Fibroblast of lung (primary cell): ENCODE measurements around the gene PIGBOS1. TPM values are rescaled to one million over a fixed set of nuclear protein-coding genes. Genes with fewer than 3 reads are reported as not detected.
"Not testable (repeated sequence)": the region's sequence is repeated elsewhere in the genome, so short reads cannot be mapped to it uniquely, and the experiment has no call there.

Source experiments
- DNase-seq, 2 donors: peaks; one replicate each; pipeline versions ENCODE4 v3.0.0 to v3.0.0-alpha.2; 2010; ENCODE audit warnings: low read depth in 2 of 2
- H2AFZ ChIP-seq: 2 replicates; pipeline ENCODE4 v1.5.1; 2012; ENCODE audit warnings: low read length, control low read depth, inconsistent platforms
- H3K27ac ChIP-seq: 2 replicates; pipeline ENCODE4 v1.5.1; 2011; ENCODE audit warnings: low read length, control low read depth; ENCODE audit not compliant: insufficient read depth
- H3K27me3 ChIP-seq: 2 replicates; pipeline ENCODE4 v1.5.1; 2011; ENCODE audit warnings: mild to moderate bottlenecking, low read length; ENCODE audit not compliant: control insufficient read depth, insufficient read depth
- H3K36me3 ChIP-seq: 2 replicates; pipeline ENCODE4 v1.5.1; 2011; ENCODE audit warnings: low read length; ENCODE audit not compliant: control insufficient read depth, insufficient read depth
- H3K4me1 ChIP-seq: 2 replicates; pipeline ENCODE4 v1.5.1; 2011; ENCODE audit warnings: low read length; ENCODE audit not compliant: control insufficient read depth, insufficient read depth; ENCODE audit errors: extremely low read depth
- H3K4me2 ChIP-seq: 2 replicates; pipeline ENCODE4 v1.5.1; 2011; ENCODE audit warnings: low read length, control low read depth; ENCODE audit not compliant: insufficient read depth; ENCODE audit errors: extremely low read depth
- H3K4me3 ChIP-seq, 4 experiments: fragments of 200-600 bp in 1 of 4; sonication (generic) in 1 of 4; replicated peaks in 1 of 4; 2 replicates each; pipeline ENCODE4 v1.5.1; 2011 to 2016; ENCODE audit warnings: low read length in 4 of 4, low read depth in 3 of 4, mild to moderate bottlenecking in 3 of 4, control low read depth in 2 of 4, inconsistent platforms in 1 of 4, mixed read lengths in 1 of 4; ENCODE audit not compliant: insufficient read depth in 1 of 4; ENCODE audit errors: control extremely low read depth in 1 of 4
- H3K79me2 ChIP-seq: 2 replicates; pipeline ENCODE4 v1.5.1; 2012; ENCODE audit warnings: mild to moderate bottlenecking, low read length, inconsistent platforms; ENCODE audit not compliant: control insufficient read depth, insufficient read depth
- H3K9ac ChIP-seq: 2 replicates; pipeline ENCODE4 v1.5.1; 2011; ENCODE audit warnings: mild to moderate bottlenecking, low read length, control low read depth; ENCODE audit not compliant: insufficient read depth
- H3K9me3 ChIP-seq: 2 replicates; pipeline ENCODE4 v1.5.1; 2012; ENCODE audit warnings: low read depth, low read length; ENCODE audit not compliant: control insufficient read depth, insufficient read depth
- H4K20me1 ChIP-seq: 2 replicates; pipeline ENCODE4 v1.5.1; 2011; ENCODE audit warnings: low read length; ENCODE audit not compliant: control insufficient read depth, insufficient read depth; ENCODE audit errors: extremely low read depth
- CTCF ChIP-seq, 2 donors: IDR thresholded peaks in 1 of 2; conservative IDR thresholded peaks in 1 of 2; 1 replicate in 1 of 2; 2 replicates in 1 of 2; pipeline ENCODE4 v1.5.1; 2011 to 2012; ENCODE audit warnings: low read length in 2 of 2, control low read depth in 1 of 2, inconsistent platforms in 1 of 2, low read depth in 1 of 2, mild to moderate bottlenecking in 1 of 2
- EZH2 ChIP-seq: IDR thresholded peaks from 2 replicates; pipeline ENCODE4 v1.5.1; 2012; ENCODE audit warnings: low read length, control low read depth, mild to moderate bottlenecking; ENCODE audit errors: missing control alignments
- polyA plus RNA-seq, 2 donors: library from polyadenylated mRNA; depleted of rRNA in 1 of 2; stranded (reverse) in 1 of 2; unstranded in 1 of 2; fragments of >200 nt; gene quantifications; 2 replicates each; pipeline ENCODE4 v1.2.1, GENCODE V29; 2011 to 2012; ENCODE audit warnings: missing spikeins in 1 of 2
- total RNA-seq: library from RNA; depleted of rRNA; stranded (reverse); fragments of >200 nt; gene quantifications from 2 replicates; pipeline ENCODE4 v1.2.1, GENCODE V29; 2014

The PIGBOS1 gene
- total and polyA plus RNA-seq, 2 donors (not counting 1 experiment from before 2014, with no cell fraction given), result 10.9 to 18.5 TPM

- H3K36me3 ChIP-seq, result no peaks in the 10 kb centered on the region
- H3K79me2 ChIP-seq, result peaks cover 9% of the 10 kb centered on the region
- no peaks in the 10 kb centered on the region for H3K27me3 ChIP-seq
- H3K4me1 ChIP-seq, result peaks cover 4% of the 10 kb centered on the region
- no peak overlapping the region for H3K9ac ChIP-seq
- H3K27ac ChIP-seq, result no peak overlapping the region
- no peak overlapping the region for H3K4me2 ChIP-seq
- DNase-seq, result no peak
- no peaks in the 10 kb centered on the region for H4K20me1 ChIP-seq
- H3K4me3 ChIP-seq, result no peak overlapping the region
- no peaks in the 10 kb centered on the region for H3K9me3 ChIP-seq
- TF ChIP-seq EZH2 (no peak), CTCF (conservative IDR thresholded peaks at IDR 0.05 in 1 of 2, IDR thresholded peaks at IDR 0.05 in 1 of 2; ENCODE audit: low read depth in 1 of 2, low read length in 2 of 2) (no peak)
- no peak overlapping the region for H2AFZ ChIP-seq
Observed at GRCh38 chr15:55320963-55321362, 2.0 kb upstream of the PIGBOS1 start.

GRCh38 chr15:55320238-55320550 lies 1.3 kb upstream of the PIGBOS1 start:
- peaks cover 4% of the 10 kb centered on the region for H3K4me1 ChIP-seq
- peak overlapping the region; percentile 94 for H3K4me2 ChIP-seq
- H4K20me1 ChIP-seq, result no peaks in the 10 kb centered on the region
- no peak overlapping the region for H3K9ac ChIP-seq
- no peaks in the 10 kb centered on the region for H3K36me3 ChIP-seq
- H3K27me3 ChIP-seq, result no peaks in the 10 kb centered on the region
- DNase-seq, result peak in 1 of 2 donors; percentile 48
- TF ChIP-seq EZH2, result no peak
- TF ChIP-seq CTCF (conservative IDR thresholded peaks at IDR 0.05 in 1 of 2, IDR thresholded peaks at IDR 0.05 in 1 of 2; ENCODE audit: low read depth in 1 of 2, low read length in 2 of 2), result no peak
- H3K4me3 ChIP-seq, result peak overlapping the region; percentile 16 to 98 (median 80)
- H3K27ac ChIP-seq, result no peak overlapping the region
- H3K9me3 ChIP-seq, result no peaks in the 10 kb centered on the region
- H3K79me2 ChIP-seq, result peaks cover 9% of the 10 kb centered on the region
- peak overlapping the region; percentile 21 for H2AFZ ChIP-seq

DNA sequence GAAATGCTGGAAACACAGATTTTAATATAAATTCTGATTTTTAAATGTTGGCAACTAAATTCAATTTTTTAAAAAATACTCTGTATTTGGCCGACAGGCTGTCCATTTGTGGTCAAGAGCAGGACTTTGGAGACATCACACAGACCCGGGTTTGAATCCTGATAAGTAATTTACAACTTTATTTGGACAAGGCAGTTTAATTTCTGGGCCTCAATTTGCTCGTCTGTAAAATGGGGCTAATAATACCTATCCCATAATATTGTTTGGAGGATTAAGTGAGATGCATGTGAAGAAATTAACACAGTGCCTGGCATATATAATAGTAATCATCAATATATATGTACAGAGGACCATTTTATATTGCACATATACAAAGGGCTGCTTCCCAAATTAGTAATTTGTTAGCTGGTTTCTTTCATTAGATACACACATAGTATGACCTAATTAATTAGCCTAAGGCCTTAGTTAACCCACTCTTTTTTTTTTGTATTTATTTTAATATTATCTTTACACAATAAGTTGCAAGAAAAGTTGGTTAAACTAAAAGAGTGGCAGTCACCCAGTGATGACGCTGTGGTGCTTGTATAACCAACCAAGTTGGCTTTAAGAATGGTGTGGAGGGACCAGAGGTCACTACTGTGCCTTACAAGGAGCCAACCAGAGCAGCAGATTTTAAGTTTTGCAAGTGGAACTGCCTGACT lies 764 bp upstream of the PIGBOS1 start:
- Histone ChIP-seq H3K4me3 (peak overlapping the region; percentile 65 to 98 (median 80)), H3K9me3 (no peaks in the 10 kb centered on the region), H3K36me3 (no peaks in the 10 kb centered on the region), H3K27ac (peak overlapping the region; percentile 92), H3K9ac (no peak overlapping the region), H3K4me1 (peaks cover 4% of the 10 kb centered on the region), H2AFZ (peak overlapping the region; percentile 65), H3K79me2 (peaks cover 9% of the 10 kb centered on the region), H3K27me3 (no peaks in the 10 kb centered on the region), H3K4me2 (peak overlapping the region; percentile 94), H4K20me1 (no peaks in the 10 kb centered on the region)
- TF ChIP-seq CTCF (conservative IDR thresholded peaks at IDR 0.05 in 1 of 2, IDR thresholded peaks at IDR 0.05 in 1 of 2; ENCODE audit: low read depth in 1 of 2, low read length in 2 of 2), result no peak
- TF ChIP-seq EZH2, result no peak
- peak; percentile 32 to 50 for DNase-seq

DNA sequence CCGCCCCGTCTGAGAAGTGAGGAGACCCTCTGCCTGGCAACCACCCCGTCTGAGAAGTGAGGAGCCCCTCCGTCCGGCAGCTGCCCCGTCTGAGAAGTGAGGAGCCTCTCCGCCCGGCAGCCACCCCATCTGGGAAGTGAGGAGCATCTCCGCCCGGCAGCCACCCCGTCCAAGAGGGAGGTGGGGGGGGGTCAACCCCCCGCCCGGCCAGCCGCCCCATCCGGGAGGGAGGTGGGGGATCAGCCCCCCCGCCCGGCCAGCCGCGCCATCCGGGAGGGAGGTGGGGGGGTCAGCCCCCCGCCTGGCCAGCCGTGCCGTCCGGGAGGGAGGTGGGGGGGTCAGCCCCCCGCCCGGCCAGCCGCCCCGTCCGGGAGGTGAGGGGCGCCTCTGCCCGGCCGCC lies 16.1 kb downstream of the PIGBOS1 start:
- H3K9ac ChIP-seq, H2AFZ ChIP-seq, H4K20me1 ChIP-seq, H3K4me3 ChIP-seq, H3K27me3 ChIP-seq, H3K36me3 ChIP-seq, H3K27ac ChIP-seq, H3K4me1 ChIP-seq, H3K4me2 ChIP-seq, H3K79me2 ChIP-seq, H3K9me3 ChIP-seq, DNase-seq: not testable (repeated sequence)
